ENCODE results near the gene S100A9. TPM values are rescaled to one million over a fixed set of nuclear protein-coding genes. Genes with fewer than 3 reads are reported as not detected.

S100A9 gene
- total RNA-seq, 1 donor from 2014 or later = not detected

DNA sequence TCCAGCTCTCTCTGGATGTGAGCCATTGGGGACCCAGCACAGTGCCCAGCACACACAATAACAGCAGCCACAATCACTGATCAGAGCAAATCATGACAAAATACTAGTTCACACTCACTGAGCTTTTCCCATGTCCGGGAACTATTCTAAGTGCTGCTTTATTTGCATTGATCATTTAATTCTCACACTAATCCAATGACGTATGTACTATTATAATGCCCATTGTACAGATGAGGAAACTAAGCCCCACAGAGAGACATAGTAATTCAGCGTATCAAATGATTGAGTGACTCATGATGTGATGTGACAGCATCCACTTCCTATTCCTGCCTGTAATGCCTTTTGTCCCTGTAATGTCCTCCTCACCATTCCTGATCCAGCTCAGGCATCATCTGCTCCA lies 35.2 kb downstream of the S100A9 start:
- DNase-seq (ENCODE audit: low read depth, low spot score) = no peak
- Mint-ChIP-seq H3K27me3 (ENCODE audit: low read depth) (peaks cover 63% of the 10 kb centered on the region), H3K36me3 (ENCODE audit: low read depth) (no peaks in the 10 kb centered on the region), H3K27ac (ENCODE audit: unreplicated experiment) (no peak overlapping the region), H3K4me1 (no peaks in the 10 kb centered on the region), H3K9me3 (no peaks in the 10 kb centered on the region), H3K4me3 (no peak overlapping the region)
- TF ChIP-seq, protein P1, sequence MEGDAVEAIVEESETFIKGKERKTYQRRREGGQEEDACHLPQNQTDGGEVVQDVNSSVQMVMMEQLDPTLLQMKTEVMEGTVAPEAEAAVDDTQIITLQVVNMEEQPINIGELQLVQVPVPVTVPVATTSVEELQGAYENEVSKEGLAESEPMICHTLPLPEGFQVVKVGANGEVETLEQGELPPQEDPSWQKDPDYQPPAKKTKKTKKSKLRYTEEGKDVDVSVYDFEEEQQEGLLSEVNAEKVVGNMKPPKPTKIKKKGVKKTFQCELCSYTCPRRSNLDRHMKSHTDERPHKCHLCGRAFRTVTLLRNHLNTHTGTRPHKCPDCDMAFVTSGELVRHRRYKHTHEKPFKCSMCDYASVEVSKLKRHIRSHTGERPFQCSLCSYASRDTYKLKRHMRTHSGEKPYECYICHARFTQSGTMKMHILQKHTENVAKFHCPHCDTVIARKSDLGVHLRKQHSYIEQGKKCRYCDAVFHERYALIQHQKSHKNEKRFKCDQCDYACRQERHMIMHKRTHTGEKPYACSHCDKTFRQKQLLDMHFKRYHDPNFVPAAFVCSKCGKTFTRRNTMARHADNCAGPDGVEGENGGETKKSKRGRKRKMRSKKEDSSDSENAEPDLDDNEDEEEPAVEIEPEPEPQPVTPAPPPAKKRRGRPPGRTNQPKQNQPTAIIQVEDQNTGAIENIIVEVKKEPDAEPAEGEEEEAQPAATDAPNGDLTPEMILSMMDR (conservative IDR thresholded peaks at IDR 0.05) = no peak

DNA sequence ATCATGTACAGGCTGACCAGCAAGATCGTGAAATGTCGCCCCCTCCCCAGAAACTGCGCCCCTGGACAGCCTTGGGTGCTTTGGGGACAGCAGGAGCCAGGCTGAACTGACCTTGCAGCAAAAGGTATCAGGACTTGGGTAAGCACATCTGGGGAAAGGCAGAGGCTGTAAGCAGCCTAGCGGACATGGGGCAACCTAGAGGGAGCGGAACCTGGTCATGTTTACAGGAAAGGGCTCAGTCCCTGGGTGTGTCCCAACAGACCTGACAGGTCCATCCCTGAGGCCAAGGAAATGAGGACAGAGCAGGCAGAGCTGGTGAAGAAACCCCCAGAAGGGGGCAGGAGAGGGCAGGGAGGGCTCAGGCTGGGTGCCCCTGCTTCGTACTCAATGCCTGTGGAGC lies 36.3 kb downstream of the S100A9 start:
- H3K4me3 Mint-ChIP-seq = no peak overlapping the region
- H3K9me3 Mint-ChIP-seq = no peaks in the 10 kb centered on the region
- H3K36me3 Mint-ChIP-seq (ENCODE audit: low read depth) = no peaks in the 10 kb centered on the region
- peaks cover 60% of the 10 kb centered on the region for H3K27me3 Mint-ChIP-seq (ENCODE audit: low read depth)
- no peak for DNase-seq (ENCODE audit: low read depth, low spot score)
- TF ChIP-seq, protein P1 (conservative IDR thresholded peaks at IDR 0.05) = no peak
- no peak overlapping the region for H3K27ac Mint-ChIP-seq (ENCODE audit: unreplicated experiment)
- no peaks in the 10 kb centered on the region for H3K4me1 Mint-ChIP-seq

DNA sequence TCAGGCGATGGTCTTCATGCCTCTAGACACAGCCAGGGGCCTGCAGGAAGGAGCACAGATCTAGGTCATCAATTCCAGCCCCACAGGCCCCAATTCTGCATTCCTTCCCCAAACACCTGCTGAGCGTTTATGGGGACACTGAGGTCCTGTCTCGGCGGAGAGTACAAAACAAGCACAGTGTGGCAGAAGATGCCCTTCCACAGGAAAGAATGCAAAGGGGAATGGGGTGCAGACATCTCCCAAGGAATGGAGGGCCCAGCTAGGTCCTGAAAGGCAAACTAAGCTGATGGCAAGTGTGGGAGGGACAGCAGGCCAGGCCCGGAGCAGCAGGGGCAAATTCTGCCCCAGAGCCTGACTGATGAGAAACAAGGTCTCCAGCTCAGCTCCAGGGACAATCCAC lies 36.7 kb downstream of the S100A9 start:
- Mint-ChIP-seq H3K9me3 (no peaks in the 10 kb centered on the region), H3K4me3 (no peak overlapping the region), H3K4me1 (no peaks in the 10 kb centered on the region), H3K27me3 (ENCODE audit: low read depth) (peaks cover 56% of the 10 kb centered on the region), H3K36me3 (ENCODE audit: low read depth) (no peaks in the 10 kb centered on the region), H3K27ac (ENCODE audit: unreplicated experiment) (no peak overlapping the region)
- TF ChIP-seq, protein P1 (conservative IDR thresholded peaks at IDR 0.05) = no peak
- DNase-seq (ENCODE audit: low read depth, low spot score) = no peak

DNA sequence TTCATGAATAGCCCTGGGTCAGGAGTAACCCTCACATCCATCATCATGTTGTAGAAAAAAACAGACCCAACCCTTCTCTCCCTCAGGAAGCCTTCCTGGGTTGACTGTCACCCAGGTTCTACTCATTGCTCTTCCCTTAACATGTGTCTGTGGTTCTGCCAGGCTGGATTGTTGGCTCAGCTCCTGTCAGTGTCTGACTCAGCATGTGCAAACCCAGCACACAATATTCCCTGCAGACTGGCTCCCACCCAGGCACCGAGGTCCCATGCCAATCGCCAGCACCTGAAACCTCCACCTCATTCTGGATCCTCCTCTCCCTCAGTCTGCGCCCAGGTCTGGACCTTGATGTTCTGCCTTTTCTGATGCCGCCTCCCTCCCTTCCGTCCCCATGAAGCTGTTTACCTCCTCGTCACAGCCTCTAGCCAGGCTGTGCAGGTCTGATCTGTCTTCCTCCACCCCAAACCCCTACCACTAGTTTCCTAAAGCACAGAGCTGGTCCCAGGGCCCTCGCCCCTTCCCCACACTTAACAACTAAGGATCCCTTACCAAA lies 37.6 kb downstream of the S100A9 start:
- no peaks in the 10 kb centered on the region for H3K36me3 Mint-ChIP-seq (ENCODE audit: low read depth)
- peaks cover 56% of the 10 kb centered on the region for H3K27me3 Mint-ChIP-seq (ENCODE audit: low read depth)
- H3K4me1 Mint-ChIP-seq = no peaks in the 10 kb centered on the region
- no peak for DNase-seq (ENCODE audit: low read depth, low spot score)
- TF ChIP-seq, protein P1 (conservative IDR thresholded peaks at IDR 0.05) = no peak
- H3K9me3 Mint-ChIP-seq = no peaks in the 10 kb centered on the region
- H3K4me3 Mint-ChIP-seq = no peak overlapping the region
- no peak overlapping the region for H3K27ac Mint-ChIP-seq (ENCODE audit: unreplicated experiment)

DNA sequence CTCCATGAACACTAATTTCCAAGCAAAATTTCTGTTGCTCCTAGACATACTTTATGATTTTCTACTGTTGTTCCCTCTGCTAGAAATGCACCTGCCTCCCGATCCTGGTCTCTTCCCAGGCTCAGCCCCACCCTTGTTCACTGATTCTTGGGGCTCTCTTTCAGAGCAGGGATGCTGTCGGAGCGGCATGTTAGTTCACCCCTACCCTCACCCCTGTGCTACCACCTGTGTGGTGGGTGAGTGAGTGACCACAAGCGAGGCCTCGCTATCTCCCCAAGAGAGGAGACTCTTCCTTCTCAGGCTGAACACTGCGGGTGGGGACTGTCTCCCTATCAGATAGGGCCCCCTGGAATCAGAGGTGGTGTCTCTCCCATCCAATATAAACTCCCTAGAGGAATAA lies 38.1 kb downstream of the S100A9 start:
- H3K9me3 Mint-ChIP-seq = no peaks in the 10 kb centered on the region
- H3K36me3 Mint-ChIP-seq (ENCODE audit: low read depth) = no peaks in the 10 kb centered on the region
- no peak overlapping the region for H3K27ac Mint-ChIP-seq (ENCODE audit: unreplicated experiment)
- DNase-seq (ENCODE audit: low read depth, low spot score) = no peak
- TF ChIP-seq, protein P1 (conservative IDR thresholded peaks at IDR 0.05) = no peak
- no peaks in the 10 kb centered on the region for H3K4me1 Mint-ChIP-seq
- no peak overlapping the region for H3K4me3 Mint-ChIP-seq
- peaks cover 53% of the 10 kb centered on the region for H3K27me3 Mint-ChIP-seq (ENCODE audit: low read depth)
